Measurements from ENCODE around the gene BTC. TPM values are rescaled to one million over a fixed set of nuclear protein-coding genes. Genes with fewer than 3 reads are reported as not detected.
"Not testable (repeated sequence)": the region's sequence is repeated elsewhere in the genome, so short reads cannot be mapped to it uniquely, and the experiment has no call there.

The BTC gene
- total RNA-seq, 2 donors from 2014 or later, result not detected

GRCh38 chr4:74751247-74751646, 43.1 kb downstream of the BTC start:
- Mint-ChIP-seq H3K27ac (no peak overlapping the region), H3K4me1 (no peaks in the 10 kb centered on the region), H3K36me3 (ENCODE audit: low read depth) (no peaks in the 10 kb centered on the region), H3K27me3 (no peaks in the 10 kb centered on the region), H3K4me3 (no peak overlapping the region)
- ATAC-seq (no peak), DNase-seq (no peak)
- no peaks in the 10 kb centered on the region for H3K9me3 ChIP-seq (ENCODE audit: control insufficient read depth, low read length, poor library complexity, severe bottlenecking)

DNA sequence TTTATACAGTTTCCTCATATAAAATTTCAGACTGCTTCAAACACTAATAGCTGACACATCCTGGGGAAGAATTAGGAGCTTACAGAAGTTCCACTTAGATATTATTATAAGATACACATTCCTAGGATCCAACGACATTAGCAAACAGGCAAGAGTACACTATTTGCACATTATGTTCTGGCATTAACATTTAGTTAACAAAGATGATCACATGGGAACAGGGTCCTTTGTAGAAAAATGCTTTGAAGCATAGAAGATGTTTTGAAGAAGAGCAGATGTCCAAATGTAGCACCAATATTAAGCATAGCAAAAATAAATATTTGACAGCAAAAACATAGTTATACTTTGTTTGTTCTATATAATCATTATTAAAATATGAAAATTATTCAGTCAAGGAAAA, 52.1 kb downstream of the BTC start:
- Mint-ChIP-seq H3K4me1 (no peaks in the 10 kb centered on the region), H3K27ac (no peak overlapping the region), H3K36me3 (ENCODE audit: low read depth) (no peaks in the 10 kb centered on the region), H3K27me3 (no peaks in the 10 kb centered on the region), H3K4me3 (no peak overlapping the region)
- ATAC-seq (no peak), DNase-seq (no peak)
- H3K9me3 ChIP-seq (ENCODE audit: control insufficient read depth, low read length, poor library complexity, severe bottlenecking), result no peaks in the 10 kb centered on the region

DNA sequence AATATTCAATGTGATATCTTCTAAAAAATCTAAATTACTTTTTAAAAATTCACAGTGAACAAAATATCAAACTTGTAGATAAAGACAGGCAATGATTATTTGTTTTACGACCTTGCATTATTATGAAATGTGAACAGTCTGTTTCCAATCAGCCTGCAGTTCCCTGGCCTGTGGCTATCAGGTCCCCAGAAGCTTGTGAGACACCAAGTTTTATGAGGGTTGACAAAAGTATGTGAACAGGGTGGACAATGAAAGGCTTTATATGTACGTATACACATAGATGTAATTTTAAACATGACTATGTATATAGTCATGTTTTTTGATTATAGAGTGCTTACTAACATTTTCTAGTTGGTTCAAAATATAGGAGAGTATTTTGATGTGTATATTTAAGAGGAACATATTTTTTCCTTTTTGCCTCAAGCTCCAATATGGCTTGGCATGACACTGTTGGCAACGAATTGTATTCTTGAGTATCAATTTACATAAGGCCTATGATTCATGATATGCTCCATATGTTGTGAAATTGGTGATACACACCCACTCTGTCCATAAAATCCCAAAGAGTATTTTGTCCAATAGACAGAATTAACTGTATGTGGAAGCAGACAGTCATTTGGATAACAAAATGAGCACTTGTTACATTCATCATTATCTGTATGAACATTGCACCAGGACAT, 55.7 kb downstream of the BTC start:
- H3K4me3 Mint-ChIP-seq, result no peak overlapping the region
- H3K9me3 ChIP-seq (ENCODE audit: control insufficient read depth, low read length, poor library complexity, severe bottlenecking), result no peaks in the 10 kb centered on the region
- H3K27ac Mint-ChIP-seq, result no peak overlapping the region
- no peaks in the 10 kb centered on the region for H3K4me1 Mint-ChIP-seq
- no peaks in the 10 kb centered on the region for H3K36me3 Mint-ChIP-seq (ENCODE audit: low read depth)
- H3K27me3 Mint-ChIP-seq, result no peaks in the 10 kb centered on the region
- no peak for DNase-seq
- no peak for ATAC-seq

GRCh38 chr4:74734995-74735394, 59.3 kb downstream of the BTC start:
- no peaks in the 10 kb centered on the region for H3K9me3 ChIP-seq (ENCODE audit: control insufficient read depth, low read length, poor library complexity, severe bottlenecking)
- Mint-ChIP-seq H3K4me3 (no peak overlapping the region), H3K27me3 (no peaks in the 10 kb centered on the region), H3K4me1 (no peaks in the 10 kb centered on the region), H3K27ac (no peak overlapping the region), H3K36me3 (ENCODE audit: low read depth) (no peaks in the 10 kb centered on the region)
- ATAC-seq (no peak), DNase-seq (no peak)

GRCh38 chr4:74733756-74734155, 60.6 kb downstream of the BTC start:
- ATAC-seq, result no peak
- H3K36me3 Mint-ChIP-seq (ENCODE audit: low read depth), result no peaks in the 10 kb centered on the region
- no peaks in the 10 kb centered on the region for H3K27me3 Mint-ChIP-seq
- H3K4me3 Mint-ChIP-seq, result no peak overlapping the region
- no peak for DNase-seq
- no peaks in the 10 kb centered on the region for H3K9me3 ChIP-seq (ENCODE audit: control insufficient read depth, low read length, poor library complexity, severe bottlenecking)
- no peaks in the 10 kb centered on the region for H3K4me1 Mint-ChIP-seq
- H3K27ac Mint-ChIP-seq, result no peak overlapping the region

- DNase-seq, result no peak
- Mint-ChIP-seq H3K4me3 (no peak overlapping the region), H3K27me3 (peaks cover 8% of the 10 kb centered on the region), H3K36me3 (ENCODE audit: low read depth) (no peaks in the 10 kb centered on the region), H3K4me1 (no peaks in the 10 kb centered on the region), H3K27ac (no peak overlapping the region)
- no peak for ATAC-seq
- H3K9me3 ChIP-seq (ENCODE audit: control insufficient read depth, low read length, poor library complexity, severe bottlenecking), result no peaks in the 10 kb centered on the region
These were observed 69.3 kb downstream of the BTC start for GRCh38 chr4:74724979-74725378.

GRCh38 chr4:74716436-74716765, 77.9 kb downstream of the BTC start:
- no peaks in the 10 kb centered on the region for H3K9me3 ChIP-seq (ENCODE audit: control insufficient read depth, low read length, poor library complexity, severe bottlenecking)
- no peak for ATAC-seq
- Mint-ChIP-seq H3K4me3 (no peak overlapping the region), H3K27me3 (no peaks in the 10 kb centered on the region), H3K4me1 (peaks cover 8% of the 10 kb centered on the region), H3K27ac (peak overlapping the region; percentile 14), H3K36me3 (ENCODE audit: low read depth) (no peaks in the 10 kb centered on the region)
- DNase-seq, result no peak

DNA sequence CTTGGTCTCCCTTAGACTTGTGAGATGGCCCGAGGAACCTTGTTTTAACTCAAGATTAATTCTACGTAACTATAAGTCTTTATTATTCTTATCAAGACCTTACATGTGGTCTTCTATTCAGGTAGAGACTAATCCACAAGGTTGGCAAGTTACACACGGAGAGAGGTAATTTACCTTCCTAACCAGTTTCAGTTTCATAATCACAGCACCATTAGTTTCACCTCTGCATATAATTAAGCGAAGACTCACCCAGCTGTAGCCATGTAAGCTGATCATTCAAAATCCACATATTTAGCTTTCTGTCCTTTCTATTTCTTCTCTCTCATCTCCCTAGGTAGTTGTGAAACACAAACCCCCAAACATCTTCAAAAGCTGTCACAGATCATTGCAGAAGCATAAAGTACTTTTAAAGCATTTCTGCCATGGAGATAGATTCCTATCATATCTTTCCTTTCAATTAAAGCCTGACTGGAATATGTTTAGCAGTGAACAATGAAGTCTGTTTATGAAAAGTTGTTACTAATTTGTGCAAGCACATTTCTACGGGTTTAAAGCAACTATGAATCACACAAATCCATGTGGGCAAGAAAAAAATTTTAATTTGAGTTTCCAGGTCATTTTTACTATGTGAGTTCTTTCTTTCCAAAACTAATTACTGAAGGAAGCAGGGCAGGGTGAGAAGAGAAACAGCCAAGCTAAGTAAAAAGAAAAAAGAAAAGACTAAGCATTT, 78.5 kb downstream of the BTC start:
- H3K4me3 Mint-ChIP-seq, result peak overlapping the region; percentile 19
- H3K9me3 ChIP-seq (ENCODE audit: control insufficient read depth, low read length, poor library complexity, severe bottlenecking), result no peaks in the 10 kb centered on the region
- H3K36me3 Mint-ChIP-seq (ENCODE audit: low read depth), result no peaks in the 10 kb centered on the region
- H3K27ac Mint-ChIP-seq, result peak overlapping the region; percentile 14
- no peak for ATAC-seq
- H3K4me1 Mint-ChIP-seq, result peaks cover 8% of the 10 kb centered on the region
- DNase-seq, result no peak
- no peaks in the 10 kb centered on the region for H3K27me3 Mint-ChIP-seq

- Mint-ChIP-seq H3K27ac (no peak overlapping the region), H3K27me3 (no peaks in the 10 kb centered on the region), H3K4me3 (no peak overlapping the region), H3K36me3 (ENCODE audit: low read depth) (no peaks in the 10 kb centered on the region), H3K4me1 (peaks cover 8% of the 10 kb centered on the region)
- no peaks in the 10 kb centered on the region for H3K9me3 ChIP-seq (ENCODE audit: control insufficient read depth, low read length, poor library complexity, severe bottlenecking)
- DNase-seq, result no peak
- no peak for ATAC-seq
These were observed 79.7 kb downstream of the BTC start for GRCh38 chr4:74714611-74715130.

GRCh38 chr4:74708135-74708534, 86.2 kb downstream of the BTC start:
- not testable (repeated sequence) for H3K36me3 Mint-ChIP-seq (ENCODE audit: low read depth); ATAC-seq; H3K27me3 Mint-ChIP-seq; H3K9me3 ChIP-seq (ENCODE audit: control insufficient read depth, low read length, poor library complexity, severe bottlenecking); H3K4me1 Mint-ChIP-seq; DNase-seq; H3K4me3 Mint-ChIP-seq; H3K27ac Mint-ChIP-seq

Other genes with a start within 250 kb of the BTC start
- gene PARM1, start 138.6 kb upstream of the BTC start, total RNA-seq, result under 1 TPM; 0.13 to 0.52 TPM